Gastroesophageal sphincter (tissue), 4 donors: ENCODE measurements around the gene ACADVL. TPM values are rescaled to one million over a fixed set of nuclear protein-coding genes. Genes with fewer than 3 reads are reported as not detected.

Experiments
- ATAC-seq: fragments of 150-250 bp; one replicate; pipeline ENCODE4 v1.9.1; 2016; ENCODE audit warnings: mild to moderate bottlenecking, moderate library complexity
- H3K27ac ChIP-seq, 4 donors: fragments of 200-600 bp; sonication (generic) in 3 of 4; 1 replicate in 3 of 4; 2 replicates in 1 of 4; pipeline ENCODE4 v1.5.1; 2016 to 2019
- H3K27me3 ChIP-seq: fragments of 200-600 bp; sonication (generic); one replicate; pipeline ENCODE4 v1.5.1; 2019
- H3K36me3 ChIP-seq, 2 donors: fragments of 200-600 bp; sonication (generic); one replicate each; pipeline ENCODE4 v1.5.1; 2019; ENCODE audit warnings: control low read depth in 1 of 2
- H3K4me1 ChIP-seq, 3 donors: fragments of 200-600 bp; sonication (generic); 1 replicate in 2 of 3; 2 replicates in 1 of 3; pipeline ENCODE4 v1.5.1; 2016 to 2019; ENCODE audit warnings: control low read depth in 2 of 3
- H3K4me3 ChIP-seq, 2 donors: fragments of 200-600 bp; sonication (generic); one replicate each; pipeline ENCODE4 v1.5.1; 2019; ENCODE audit warnings: mild to moderate bottlenecking in 1 of 2, moderate library complexity in 1 of 2
- H3K9me3 ChIP-seq, 3 donors: fragments of 200-600 bp; sonication (generic); one replicate each; pipeline ENCODE4 v1.5.1; 2017 to 2019; ENCODE audit warnings: control low read depth in 2 of 3
- CTCF ChIP-seq, 4 experiments: fragments of 200-600 bp in 2 of 4; fragments of 450-650 bp in 2 of 4; sonication (generic) in 1 of 4; IDR thresholded peaks; one replicate each; pipeline ENCODE4 v1.5.1; 2017 to 2019; ENCODE audit warnings: antibody characterized with exemption in 4 of 4, mild to moderate bottlenecking in 2 of 4, moderate library complexity in 2 of 4
- EP300 ChIP-seq: sonication (generic); formaldehyde crosslinking; IDR thresholded peaks from one replicate; pipeline ENCODE4 v1.6.1; 2017; ENCODE audit warnings: antibody characterized with exemption, mild to moderate bottlenecking
- POLR2A ChIP-seq, 2 donors: fragments of 450-650 bp; IDR thresholded peaks; one replicate each; pipeline ENCODE4 v1.6.1; 2017; ENCODE audit warnings: antibody characterized with exemption in 2 of 2, mild to moderate bottlenecking in 2 of 2, moderate library complexity in 1 of 2
- POLR2AphosphoS5 ChIP-seq: sonication (generic); formaldehyde crosslinking; IDR thresholded peaks from one replicate; pipeline ENCODE4 v1.6.1; 2017; ENCODE audit warnings: antibody characterized with exemption
- WGBS, 2 donors: methylation state at CpG; one replicate each; pipeline ENCODE4 v1.1.5; 2018; ENCODE audit warnings: low coverage in 1 of 2; 5-methylcytosine and 5-hydroxymethylcytosine counted together
- total RNA-seq, 4 donors: library from RNA; depleted of rRNA; stranded (reverse); fragments of >200 nt; gene quantifications; one replicate each; pipeline ENCODE4 v1.1.0, GENCODE V29; 2016

ACADVL gene
- total RNA-seq, 4 donors from 2014 or later, result 331 to 508 (median 475) TPM

- H3K4me3 ChIP-seq, result no peak overlapping the region
- TF ChIP-seq EP300, result no peak
- TF ChIP-seq POLR2A (IDR thresholded peaks at IDR 0.05), result no peak
- peak overlapping the region in 2 of 4 donors; percentile 7 to 38 for H3K27ac ChIP-seq
- H3K27me3 ChIP-seq, result no peaks in the 10 kb centered on the region
- H3K36me3 ChIP-seq, result peaks cover 0 to 75% of the 10 kb centered on the region in 2 donors
- ATAC-seq, result no peak
- no peaks in the 10 kb centered on the region for H3K9me3 ChIP-seq
- no CpG with 5 or more reads among the region's 4 CpGs for WGBS, 2 donors
- peaks cover 2 to 41% (median 7%) of the 10 kb centered on the region in 3 donors for H3K4me1 ChIP-seq
These were observed 3.6 kb downstream of the ACADVL start for GRCh38 chr17:7223375-7223774.

DNA sequence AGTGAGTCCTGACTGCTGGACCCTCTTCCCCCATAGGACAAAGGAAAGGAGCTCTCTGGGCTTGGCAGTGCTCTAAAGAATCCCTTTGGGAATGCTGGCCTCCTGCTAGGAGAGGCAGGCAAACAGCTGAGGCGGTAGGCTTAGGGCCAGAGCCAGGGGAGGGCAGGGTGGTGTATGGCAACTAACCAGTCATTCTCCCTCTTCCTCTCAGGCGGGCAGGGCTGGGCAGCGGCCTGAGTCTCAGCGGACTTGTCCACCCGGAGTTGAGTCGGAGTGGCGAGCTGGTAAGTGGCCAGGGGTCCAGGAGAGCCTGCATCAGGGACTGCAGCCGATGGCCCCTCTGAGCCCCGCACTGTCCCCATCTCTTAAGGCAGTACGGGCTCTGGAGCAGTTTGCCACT lies 4.4 kb downstream of the ACADVL start:
- peak overlapping the region in 2 of 4 donors; percentile 25 to 62 for H3K27ac ChIP-seq
- H3K36me3 ChIP-seq, result peaks cover 0 to 82% of the 10 kb centered on the region in 2 donors
- peaks cover 2 to 34% (median 6%) of the 10 kb centered on the region in 3 donors for H3K4me1 ChIP-seq
- WGBS, 2 donors, result 78% methylated on average over 10 of the region's 10 CpGs; no CpG with 5 or more reads in 1 of the 2 donors
- no peaks in the 10 kb centered on the region for H3K9me3 ChIP-seq
- no peaks in the 10 kb centered on the region for H3K27me3 ChIP-seq
- TF ChIP-seq POLR2AphosphoS5, result peak; percentile 20
- no peak for TF ChIP-seq CTCF (IDR thresholded peaks at IDR 0.05)
- no peak for TF ChIP-seq POLR2A (IDR thresholded peaks at IDR 0.05)
- no peak for ATAC-seq
- H3K4me3 ChIP-seq, result no peak overlapping the region

DNA sequence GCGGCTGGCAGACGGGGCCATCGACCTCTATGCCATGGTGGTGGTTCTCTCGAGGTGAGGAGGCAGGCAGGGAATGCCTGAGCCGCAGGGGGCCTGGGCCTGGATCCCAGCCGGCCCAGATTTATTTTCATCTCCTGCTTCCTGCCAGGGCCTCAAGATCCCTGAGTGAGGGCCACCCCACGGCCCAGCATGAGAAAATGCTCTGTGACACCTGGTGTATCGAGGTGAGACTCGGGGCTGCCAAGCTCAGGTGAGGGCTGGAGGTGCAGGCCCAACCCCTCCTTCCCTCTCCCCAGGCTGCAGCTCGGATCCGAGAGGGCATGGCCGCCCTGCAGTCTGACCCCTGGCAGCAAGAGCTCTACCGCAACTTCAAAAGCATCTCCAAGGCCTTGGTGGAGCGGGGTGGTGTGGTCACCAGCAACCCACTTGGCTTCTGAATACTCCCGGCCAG lies 4.9 kb downstream of the ACADVL start:
- Histone ChIP-seq H3K27ac (peak overlapping the region in 2 of 4 donors; percentile 11 to 62), H3K27me3 (no peaks in the 10 kb centered on the region), H3K4me1 (peaks cover 2 to 29% (median 6%) of the 10 kb centered on the region in 3 donors), H3K4me3 (no peak overlapping the region), H3K9me3 (no peaks in the 10 kb centered on the region), H3K36me3 (peaks cover 0 to 88% of the 10 kb centered on the region in 2 donors)
- no peak for TF ChIP-seq POLR2AphosphoS5
- no peak for TF ChIP-seq POLR2A (IDR thresholded peaks at IDR 0.05)
- no peak for TF ChIP-seq CTCF (IDR thresholded peaks at IDR 0.05)
- TF ChIP-seq EP300, result no peak
- WGBS, 2 donors, result 87% methylated on average over 3 of the region's 15 CpGs; no CpG with 5 or more reads in 1 of the 2 donors
- ATAC-seq, result no peak

DNA sequence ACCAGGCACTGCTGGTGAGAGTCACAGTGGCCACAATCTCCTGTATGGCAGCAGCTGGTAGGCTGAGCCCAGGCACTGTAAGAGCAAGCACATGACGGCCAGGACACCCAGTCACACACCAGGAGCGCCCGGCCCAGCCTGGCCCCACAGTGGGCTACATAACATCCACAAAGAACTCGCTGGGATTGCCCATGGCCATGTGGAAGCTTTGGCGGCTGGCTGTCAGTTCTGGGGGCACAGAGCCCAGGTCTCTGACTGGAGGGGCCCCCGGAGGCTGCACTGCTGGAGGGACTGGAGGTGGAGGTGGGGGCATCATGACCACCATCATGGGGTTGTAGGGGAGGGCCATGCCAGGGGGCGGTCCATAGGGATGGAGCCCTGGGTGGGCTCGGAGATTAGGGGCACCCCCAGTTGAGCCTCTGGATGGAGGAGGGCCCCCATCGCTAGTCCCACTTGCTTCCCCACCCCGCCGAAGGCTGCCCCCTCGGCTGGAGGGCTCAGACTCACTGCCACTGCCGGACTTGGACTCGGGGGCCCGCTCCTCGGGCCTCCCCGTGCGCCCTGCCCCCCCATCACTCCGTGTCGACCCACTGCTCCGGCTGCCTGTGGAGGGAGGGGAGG lies 6.1 kb downstream of the ACADVL start:
- H3K4me3 ChIP-seq, result no peak overlapping the region
- ATAC-seq, result no peak
- H3K9me3 ChIP-seq, result no peaks in the 10 kb centered on the region
- H3K4me1 ChIP-seq, result peaks cover 0 to 31% (median 3%) of the 10 kb centered on the region in 3 donors
- peaks cover 0 to 99% of the 10 kb centered on the region in 2 donors for H3K36me3 ChIP-seq
- 74% methylated on average over 3 of the region's 21 CpGs; no CpG with 5 or more reads in 1 of the 2 donors for WGBS, 2 donors
- peak overlapping the region in 3 of 4 donors; percentile 32 to 62 (median 39) for H3K27ac ChIP-seq
- H3K27me3 ChIP-seq, result no peaks in the 10 kb centered on the region
- TF ChIP-seq POLR2A (IDR thresholded peaks at IDR 0.05) (no peak), CTCF (IDR thresholded peaks at IDR 0.05) (no peak), POLR2AphosphoS5 (no peak), EP300 (no peak)

DNA sequence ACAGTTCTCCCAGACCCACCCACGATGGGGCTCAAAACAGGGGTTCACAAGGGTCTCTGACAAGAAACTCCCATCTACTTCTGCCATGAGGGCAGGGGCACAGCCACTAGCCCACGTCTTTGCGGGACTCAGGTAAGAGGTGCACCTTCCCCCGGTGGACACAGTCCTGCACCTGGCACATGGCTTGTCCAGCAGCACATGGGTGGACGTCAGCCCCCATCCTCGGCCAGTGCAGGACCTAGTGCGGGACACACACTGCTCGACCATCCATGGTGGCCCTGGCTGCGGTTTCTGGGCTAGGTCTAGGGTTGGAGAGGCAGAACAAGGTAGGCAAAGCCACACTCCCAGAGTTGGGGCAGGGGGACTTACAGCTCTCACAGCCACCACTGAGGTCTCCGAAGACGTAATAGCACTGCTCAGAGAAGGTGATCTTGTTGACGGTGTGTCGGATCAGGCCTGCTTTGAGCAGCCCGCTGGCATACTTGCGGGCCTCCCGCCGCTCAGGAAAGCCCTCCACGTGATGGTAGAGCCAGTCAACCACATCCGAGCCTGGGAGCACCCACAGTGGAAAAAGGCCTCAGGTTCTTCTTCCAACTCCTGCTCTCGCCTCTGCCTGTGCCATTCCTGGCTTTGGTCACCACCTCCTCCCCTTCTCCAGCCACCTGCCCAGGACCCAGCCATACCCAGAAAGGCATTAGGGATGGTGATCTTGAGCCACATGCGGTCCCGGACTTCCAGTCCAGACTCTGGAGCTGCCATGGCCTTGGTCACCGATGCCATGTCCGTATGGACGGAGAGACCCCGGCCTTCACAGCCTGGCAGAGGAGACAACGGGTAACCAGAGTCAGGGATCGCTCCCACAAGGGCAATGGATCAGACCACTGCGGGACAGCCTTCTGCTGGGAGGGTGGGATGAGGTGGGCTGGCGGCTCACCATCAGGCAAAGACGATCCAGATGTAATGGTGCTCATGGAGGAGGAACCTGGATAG lies 7.3 kb downstream of the ACADVL start:
- Histone ChIP-seq H3K27ac (peak overlapping the region in 1 of 4 donors; percentile 62), H3K36me3 (peaks cover 0 to 88% of the 10 kb centered on the region in 2 donors), H3K27me3 (no peaks in the 10 kb centered on the region), H3K4me1 (peaks cover 0 to 31% (median under 1%) of the 10 kb centered on the region in 3 donors), H3K9me3 (no peaks in the 10 kb centered on the region), H3K4me3 (no peak overlapping the region)
- WGBS, 2 donors, result 80 to 86% methylated on average over 1 to 2 of the region's 31 CpGs
- TF ChIP-seq CTCF (IDR thresholded peaks at IDR 0.05) (no peak), POLR2AphosphoS5 (no peak), EP300 (no peak), POLR2A (IDR thresholded peaks at IDR 0.05) (no peak)
- no peak for ATAC-seq
